Stimulated activated CD4-positive, alpha-beta T cell treated with anti-CD3 and anti-CD28 coated beads, Interleukin-12 subunit alpha, Interleukin-12 subunit beta, amount 100 ng/mL, for 24 hours (primary cell): ENCODE measurements around the gene KLHL5.
"Not testable (repeated sequence)": the region's sequence is repeated elsewhere in the genome, so short reads cannot be mapped to it uniquely, and the experiment has no call there.

Experiments used
- DNase-seq, 2 experiments: peaks; one replicate each; pipeline ENCODE4 v3.0.0-alpha.2; 2020; ENCODE audit warnings: low read depth in 2 of 2

KLHL5 gene

DNA sequence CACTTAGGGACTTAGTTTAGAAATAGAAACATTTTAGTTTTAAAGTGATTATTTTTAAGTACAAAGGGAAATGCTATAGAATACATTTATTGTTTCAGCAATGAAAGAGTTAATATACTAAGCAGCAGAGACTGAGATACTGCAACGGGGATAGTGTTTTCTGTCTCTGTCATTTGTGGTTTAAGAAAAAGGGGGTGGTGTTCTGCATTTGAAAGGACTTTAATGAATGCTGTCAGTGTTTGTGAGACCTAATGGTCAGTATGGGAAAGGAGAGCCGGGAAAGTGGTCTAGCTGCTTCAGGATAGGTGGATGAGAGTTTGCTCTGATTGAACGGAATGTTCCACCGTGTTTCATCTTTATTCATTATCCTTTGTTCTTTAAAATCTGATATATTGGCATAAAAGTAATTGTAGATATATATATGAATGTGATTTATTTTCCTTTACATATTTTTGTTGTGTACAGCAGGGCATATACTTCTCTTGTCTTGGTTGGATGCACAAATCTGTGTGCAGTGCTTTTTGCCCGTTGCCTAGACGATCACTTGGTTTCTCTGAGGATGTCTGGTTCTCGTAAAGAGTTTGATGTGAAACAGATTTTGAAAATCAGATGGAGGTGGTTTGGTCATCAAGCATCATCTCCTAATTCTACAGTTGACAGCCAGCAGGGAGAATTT lies at the start of gene KLHL5:
KLHL5 (plus strand) TSS at position 139 of the 676 bp plus-strand sequence; CDS start at position 560, 421 bp downstream.
- DNase-seq: no peak

GRCh38 chr4:39014028-39014427 lies 48.0 kb upstream of the KLHL5 start:
- DNase-seq: no peak

GRCh38 chr4:39020130-39020529 lies 41.9 kb upstream of the KLHL5 start:
- DNase-seq: no peak

GRCh38 chr4:39021631-39022030 lies 40.4 kb upstream of the KLHL5 start:
- DNase-seq: no peak

- no peak for DNase-seq
Measured at GRCh38 chr4:39022241-39022640, 39.8 kb upstream of the KLHL5 start.

DNA sequence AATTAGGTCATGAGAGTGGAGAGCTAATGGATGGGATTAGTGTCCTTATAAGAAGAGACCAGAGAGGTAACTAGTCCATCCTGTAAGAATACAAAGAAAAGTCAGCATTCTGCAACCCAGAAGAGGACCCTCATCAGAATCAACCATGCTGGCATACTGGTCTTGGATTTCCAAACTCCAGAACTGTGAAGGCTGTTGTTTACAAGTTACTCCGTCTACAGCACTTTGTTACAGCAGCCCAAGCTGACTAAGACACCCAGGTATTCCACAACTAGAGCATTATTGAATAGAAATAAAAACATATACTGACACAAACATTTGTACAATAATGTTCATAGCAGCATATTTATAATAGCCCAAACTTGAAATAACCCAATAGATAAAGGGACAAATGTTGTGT lies 39.0 kb upstream of the KLHL5 start:
- DNase-seq: no peak

DNA sequence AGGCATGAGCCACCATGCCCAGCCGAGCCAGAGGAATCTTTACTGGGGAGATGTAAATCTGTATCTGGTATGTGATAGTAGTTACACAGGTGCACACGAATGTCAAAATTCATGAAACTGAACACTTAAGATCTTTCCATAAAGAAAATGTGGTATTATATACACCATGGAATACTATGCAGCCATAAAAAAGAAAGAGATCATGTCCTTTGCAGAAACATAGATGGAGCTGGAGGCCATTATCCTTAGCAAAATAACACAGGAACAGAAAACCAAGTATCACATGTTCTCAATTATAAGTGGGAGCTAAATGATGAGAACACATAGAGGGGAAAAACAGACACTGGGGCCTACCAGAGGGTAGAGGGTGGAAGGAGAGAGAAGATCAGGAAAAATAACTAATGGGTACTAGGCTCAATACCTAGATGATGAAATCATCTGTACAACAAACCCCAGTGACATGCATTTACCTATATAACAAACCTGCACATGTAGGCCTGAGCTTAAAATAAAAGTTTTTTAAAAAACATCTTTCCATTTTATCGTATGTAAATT lies 37.6 kb upstream of the KLHL5 start:
- no peak for DNase-seq

DNA sequence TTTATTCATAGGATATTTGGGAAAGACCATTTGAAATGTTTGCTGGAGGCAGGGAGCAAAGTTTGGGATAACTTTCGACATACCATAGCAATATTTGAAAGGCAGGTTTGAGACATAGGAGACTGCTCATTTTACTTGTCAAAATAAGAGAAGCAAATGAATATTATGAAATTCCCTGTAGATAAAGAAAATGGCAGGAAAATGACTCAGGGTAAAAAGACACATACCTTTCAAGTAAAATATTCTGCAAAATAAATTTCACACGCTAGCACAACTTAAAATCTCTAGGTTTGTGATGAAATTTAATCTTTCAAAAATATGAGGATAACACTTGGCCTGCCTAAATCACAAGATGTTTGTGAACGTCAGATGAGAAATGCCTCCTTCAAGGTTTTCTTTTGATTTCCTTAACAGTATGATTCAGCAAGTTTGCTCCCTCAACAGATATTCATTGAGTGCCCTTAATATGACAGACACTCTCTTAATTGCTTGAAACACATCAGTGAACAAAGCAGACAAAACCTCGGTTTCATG lies 36.4 kb upstream of the KLHL5 start:
- no peak for DNase-seq

DNA sequence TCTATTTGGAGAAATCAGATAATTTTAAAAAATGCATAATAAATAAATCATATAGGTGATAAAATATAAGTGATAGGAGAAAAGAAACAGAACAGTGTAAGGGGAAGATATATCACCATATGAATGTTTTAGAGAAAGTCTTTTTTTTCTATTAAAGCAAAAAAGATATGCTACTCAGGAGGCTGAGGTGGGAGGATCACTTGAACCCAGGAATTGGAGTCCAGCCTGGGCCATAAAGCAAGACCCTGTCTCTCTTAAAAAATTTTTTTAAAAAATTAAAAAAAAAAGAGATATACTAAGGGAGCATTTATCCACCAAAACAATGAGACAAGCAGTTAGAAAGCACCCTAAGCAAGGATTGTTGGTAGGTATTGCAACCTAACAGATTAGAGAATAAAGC lies 35.9 kb upstream of the KLHL5 start:
- no peak for DNase-seq

DNA sequence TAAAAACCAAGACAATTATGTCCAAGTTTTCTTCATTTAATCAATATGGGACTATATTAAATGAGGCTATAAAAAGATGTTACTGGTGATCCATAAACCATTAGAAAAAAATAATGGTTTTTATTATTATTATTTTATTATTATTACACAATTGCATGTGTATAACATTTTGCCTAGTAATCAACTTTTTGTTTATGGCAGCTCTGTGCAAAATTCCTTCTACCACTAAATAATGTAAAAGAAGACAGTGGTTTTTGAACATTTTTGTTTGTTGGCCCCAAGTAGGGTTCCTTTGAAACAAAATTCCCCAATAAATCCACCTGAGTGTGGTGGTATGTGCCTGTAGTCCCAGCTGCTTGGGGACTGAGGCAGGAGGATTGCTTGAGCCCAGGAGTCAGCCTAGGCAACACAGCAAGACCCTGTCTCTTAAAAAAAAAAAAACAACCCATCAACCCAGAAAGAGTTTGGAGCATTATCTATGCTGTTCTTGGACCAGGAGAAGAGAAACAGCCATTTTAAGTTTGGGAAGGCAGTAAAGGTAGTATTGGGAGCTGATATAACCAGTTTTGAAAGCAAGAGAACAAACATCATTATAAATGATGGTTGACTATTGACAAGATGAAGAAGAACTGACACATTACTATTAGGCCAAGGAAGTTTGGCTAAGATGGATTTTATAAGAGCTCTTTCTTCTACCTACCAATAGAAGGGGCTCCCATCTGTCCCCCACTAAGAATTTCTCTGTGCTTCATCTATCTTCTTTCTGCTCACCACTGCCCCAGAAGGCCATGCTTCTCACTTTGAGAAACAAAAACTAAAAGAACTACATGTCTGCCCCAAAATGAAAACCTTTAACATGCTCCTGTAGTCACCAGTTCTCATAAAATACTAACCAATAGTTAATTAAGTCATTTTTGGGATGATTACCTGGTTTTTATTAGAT lies 32.0 kb upstream of the KLHL5 start:
- no peak for DNase-seq

GRCh38 chr4:39030725-39031124 lies 31.3 kb upstream of the KLHL5 start:
- DNase-seq: no peak

- not testable (repeated sequence) for DNase-seq
Measured at GRCh38 chr4:39031590-39032020, 30.4 kb upstream of the KLHL5 start.

DNA sequence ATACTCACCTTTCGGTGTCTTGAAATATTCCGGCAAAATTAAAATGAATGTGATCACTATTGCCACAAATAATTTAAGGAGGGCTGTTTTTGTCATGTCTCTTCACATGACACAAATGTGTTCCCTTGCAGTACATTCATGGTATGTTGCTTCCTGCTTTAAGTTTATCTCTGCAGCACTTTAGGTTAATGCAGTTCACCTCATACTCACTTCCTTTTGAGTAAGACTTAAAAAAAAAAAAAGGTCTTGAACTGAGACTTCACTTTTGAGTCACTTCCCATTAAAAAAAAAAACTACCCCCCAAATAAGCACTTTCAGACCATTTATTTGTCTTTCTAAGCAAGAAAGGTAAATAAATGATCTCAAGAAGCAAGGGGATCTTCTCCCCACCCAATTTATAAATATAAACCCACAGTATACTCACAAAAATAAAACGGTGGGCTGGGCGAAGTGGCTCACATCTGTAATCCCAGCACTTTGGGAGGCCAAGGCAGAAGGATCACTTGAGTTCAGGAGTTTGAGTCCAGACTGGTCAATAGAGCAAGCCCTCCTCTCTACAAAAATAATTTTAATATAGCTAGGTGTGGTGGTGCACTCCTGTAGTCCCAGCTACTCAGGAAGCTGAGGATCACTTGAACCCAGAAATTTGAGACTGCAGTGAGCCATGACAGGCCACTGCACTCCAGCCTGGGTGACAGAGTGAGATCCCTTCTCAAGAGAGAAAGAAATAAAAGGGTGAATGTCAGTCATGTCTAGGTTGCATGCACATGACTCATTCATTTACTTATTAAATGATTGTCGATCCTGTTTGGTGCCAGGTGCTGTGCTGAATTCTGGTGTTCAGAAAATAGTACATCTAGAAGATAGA lies 29.6 kb upstream of the KLHL5 start, which contains the start of gene TMEM156:
TMEM156 (minus strand) TSS at position 192 of the 868 bp plus-strand sequence; CDS start at position 96, 96 bp downstream.
- peak in 1 of 2 experiments; percentile 10 for DNase-seq

DNA sequence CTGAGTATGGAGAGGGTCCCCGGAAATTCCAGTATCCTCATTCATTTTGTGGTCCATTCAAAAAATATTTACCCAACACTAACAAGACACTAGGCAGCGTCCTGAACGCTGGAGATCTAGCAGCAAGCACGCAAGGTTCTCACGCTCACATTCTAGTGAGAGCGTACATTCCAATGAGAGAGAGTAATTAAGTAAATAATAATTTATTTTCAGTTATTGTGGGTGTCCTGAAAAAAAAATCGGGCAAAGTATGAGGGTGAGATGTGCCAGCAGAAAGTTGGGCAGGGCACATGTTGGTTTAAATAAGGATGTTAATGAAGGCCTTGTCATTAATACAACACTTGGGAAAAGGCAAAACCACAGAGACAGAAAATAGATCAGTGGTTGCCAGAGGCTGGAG lies 25.9 kb upstream of the KLHL5 start:
- DNase-seq: no peak

DNA sequence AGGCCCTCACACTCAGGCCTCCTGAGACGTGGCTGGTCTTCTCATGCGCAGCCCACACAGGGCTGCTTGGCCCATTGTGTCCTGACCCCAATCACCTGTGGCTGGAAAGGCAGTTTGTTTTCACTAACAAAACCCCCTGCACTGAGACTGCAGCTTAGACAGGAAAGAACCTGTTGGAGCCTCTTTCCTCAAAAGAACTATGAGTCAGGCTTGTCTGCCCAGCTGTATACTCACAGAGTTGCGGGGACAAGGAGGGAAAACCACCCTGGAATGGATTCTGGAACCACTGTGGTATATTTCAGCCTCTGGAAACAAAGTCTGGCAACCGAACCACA lies 24.6 kb upstream of the KLHL5 start:
- no peak for DNase-seq

GRCh38 chr4:39037941-39038340 lies 24.1 kb upstream of the KLHL5 start:
- DNase-seq: no peak

GRCh38 chr4:39039108-39039507 lies 22.9 kb upstream of the KLHL5 start:
- DNase-seq: no peak

DNA sequence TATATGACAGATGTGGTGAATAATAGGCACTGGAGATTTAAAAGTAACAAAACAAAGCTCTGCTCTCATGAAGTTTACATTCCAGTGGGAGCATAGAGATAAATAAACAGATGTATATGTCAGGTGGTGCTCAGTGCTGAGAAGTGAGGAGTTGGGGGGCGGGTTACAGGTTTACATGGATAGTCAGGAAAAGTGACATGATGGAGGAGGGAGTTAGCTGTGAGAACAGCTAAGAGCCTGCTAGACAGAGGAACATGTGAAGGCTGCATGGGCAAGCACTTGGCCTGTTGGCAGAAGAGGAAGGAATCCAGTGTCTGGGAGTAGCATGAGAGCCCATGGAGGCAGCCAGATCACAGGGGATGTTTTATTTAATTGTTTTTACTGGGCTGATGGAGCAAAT lies 19.7 kb upstream of the KLHL5 start:
- DNase-seq: no peak

GRCh38 chr4:39043058-39043860 lies 18.8 kb upstream of the KLHL5 start:
- no peak for DNase-seq

DNA sequence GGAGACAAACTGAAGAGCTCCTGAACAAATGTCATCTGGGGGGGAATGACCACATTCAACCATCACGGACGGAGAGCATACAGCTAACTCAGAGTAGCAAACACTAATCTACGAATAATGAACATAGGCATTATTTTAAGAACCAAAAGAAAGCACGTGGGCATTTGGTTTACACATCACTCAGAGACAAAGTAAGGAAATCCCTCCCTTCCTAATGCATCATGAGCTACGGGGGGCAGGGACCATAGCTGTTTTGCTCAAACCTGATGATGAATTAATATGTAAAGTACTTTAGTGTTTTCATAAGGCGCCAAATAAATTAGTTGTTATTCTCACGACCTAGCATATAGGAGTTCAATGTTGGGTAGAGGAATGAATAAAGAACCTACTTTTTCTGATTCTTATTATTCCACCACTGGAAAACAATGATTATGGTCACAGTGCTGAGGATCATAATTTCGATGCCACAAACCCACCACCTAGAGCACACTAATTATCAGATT lies 18.1 kb upstream of the KLHL5 start:
- DNase-seq: no peak
